ENCODE results near the gene MYOG.

The MYOG gene

DNA sequence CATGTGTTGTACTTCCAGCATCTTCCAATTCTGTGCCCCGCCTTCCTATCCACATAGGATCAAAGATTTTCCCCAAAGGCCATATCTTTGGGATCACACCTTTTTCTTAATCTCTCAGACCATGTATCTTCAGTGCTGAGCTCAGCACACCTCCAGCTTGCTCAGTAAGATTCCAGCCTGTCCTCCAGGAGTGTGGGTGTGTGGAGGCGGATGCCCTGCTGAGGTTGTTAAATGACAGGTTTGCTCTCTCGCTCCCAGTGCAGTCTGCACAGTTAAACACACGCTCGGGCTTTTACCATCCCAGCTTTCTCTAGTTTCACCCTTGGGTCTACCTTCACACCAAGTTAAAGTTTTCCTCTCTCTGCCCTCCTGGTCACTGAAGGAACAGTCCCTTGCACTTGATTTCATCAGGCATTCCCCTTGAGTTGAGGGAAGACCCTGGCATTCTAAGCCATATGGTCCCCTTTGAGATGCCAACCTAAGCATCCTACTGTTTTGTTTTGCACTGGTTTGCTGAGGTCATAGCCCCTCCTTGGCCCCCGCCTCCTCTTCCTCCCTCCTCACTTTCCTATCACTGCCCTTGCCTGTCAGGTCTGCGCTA, 13.7 kb downstream of the MYOG start:
- no peak for DNase-seq (ENCODE audit: low spot score)

DNA sequence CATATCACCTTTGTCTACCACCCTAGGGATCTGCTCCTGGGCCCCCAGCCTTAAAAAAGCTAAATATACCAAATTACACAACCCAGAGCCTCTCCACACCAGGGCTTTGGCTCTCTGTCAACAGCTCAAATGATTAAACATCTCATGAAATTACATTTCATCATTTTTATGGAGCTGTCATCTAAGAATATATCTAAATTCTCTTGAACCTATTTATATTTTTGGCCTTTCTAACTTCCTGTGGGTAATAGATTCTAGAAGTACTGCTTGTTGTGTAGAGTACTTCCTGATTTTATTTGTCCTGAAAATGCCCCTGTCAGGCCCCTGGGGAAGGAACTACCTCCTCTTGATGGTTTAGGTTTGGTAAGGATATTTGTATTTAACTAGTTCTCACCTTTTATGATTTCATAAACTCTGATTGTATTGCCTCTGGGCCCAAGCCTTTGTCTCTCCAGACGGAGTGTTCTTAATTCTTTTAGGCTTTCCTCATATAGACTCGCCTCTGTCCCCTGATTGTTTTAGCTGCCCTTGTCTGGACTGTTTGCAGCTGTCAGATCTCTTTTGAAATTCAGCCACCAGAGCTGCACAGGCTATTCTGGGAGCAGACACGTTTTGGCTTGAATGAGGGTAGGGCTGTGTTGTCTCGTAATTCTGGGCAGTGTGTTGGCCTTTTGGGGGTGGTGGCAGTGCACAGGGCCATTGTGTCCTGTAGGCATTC, 16.6 kb downstream of the MYOG start:
- DNase-seq (ENCODE audit: low spot score), result no peak

DNA sequence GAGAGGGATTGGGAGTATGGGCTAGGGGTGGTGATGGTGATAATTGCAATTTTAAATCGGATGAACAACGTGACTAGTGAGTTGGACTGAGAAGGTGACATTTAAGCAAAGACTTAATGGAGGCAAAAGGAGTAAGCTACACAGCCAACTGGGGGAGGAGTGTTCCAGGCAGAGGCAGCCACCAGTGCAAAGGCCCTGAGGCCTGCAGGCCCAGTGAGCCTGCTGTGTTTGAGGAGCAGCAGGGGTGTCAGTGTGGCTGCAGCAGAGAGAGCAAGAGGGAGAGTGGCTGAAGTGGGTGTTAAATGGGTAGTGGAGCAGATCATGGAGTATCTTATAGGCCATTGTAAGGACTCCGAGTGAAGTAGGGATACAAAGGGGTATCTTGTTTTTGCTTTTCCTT, 18.8 kb downstream of the MYOG start:
- DNase-seq (ENCODE audit: low spot score), result no peak

DNA sequence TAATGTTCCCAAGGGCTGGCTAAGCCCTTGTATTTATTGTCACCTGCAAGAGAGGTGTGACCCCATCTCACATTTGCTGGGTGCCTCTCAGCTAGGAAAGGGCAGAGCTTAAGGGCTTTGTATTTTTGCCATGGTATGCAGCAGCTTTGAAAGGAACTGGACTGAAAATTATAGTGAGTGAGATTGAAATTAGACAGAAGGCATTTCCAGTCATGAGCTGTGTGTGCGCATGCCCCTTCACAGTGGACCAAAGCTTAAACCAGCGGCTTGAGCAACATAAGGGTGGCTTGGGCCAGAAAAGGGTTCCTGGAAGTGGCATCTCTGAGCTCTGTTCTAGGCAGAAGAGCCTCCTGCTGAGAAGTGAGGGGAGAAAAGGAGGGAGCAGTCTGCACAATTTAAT, 19.8 kb downstream of the MYOG start:
- no peak for DNase-seq (ENCODE audit: low spot score)

DNA sequence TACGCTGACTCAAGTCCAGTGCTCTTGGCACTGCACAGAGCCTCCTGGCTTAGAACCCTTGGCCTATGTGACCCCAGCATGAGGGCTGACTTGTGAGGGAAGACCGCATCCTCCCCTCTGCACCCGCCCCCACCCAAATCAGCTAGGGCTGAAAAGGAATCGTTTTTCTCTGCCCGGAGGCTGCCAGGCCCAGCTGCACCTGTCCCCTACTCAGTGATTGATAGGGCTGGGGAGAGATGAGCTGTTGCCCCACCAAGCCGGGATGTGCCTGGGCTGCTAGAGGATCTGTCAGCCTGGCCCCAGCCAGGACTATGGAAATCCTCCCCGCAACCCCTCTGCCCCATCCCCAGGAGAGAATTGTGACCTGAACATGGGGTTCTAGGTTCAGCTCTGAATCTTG, 20.6 kb downstream of the MYOG start:
- no peak for DNase-seq (ENCODE audit: low spot score)

DNA sequence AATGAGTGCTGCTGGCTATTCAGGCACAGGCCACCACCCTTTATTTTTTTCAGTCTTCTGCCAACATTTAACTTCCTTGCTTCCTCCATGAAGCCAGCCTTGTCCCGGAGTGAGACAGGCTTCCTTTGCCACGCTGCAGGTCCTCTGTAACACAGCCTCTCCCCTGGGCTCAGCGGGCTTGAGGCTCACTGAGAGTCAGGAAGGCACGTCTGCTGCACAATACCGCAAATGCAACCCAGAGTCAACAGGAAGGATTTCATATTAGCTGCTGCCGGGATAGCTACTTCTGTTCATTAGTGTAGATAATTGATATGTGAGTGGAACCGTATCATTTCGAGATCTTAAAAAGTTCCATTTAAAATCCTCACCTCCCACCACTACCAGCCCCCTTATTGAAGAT, 22.5 kb downstream of the MYOG start:
- DNase-seq (ENCODE audit: low spot score), result no peak

DNA sequence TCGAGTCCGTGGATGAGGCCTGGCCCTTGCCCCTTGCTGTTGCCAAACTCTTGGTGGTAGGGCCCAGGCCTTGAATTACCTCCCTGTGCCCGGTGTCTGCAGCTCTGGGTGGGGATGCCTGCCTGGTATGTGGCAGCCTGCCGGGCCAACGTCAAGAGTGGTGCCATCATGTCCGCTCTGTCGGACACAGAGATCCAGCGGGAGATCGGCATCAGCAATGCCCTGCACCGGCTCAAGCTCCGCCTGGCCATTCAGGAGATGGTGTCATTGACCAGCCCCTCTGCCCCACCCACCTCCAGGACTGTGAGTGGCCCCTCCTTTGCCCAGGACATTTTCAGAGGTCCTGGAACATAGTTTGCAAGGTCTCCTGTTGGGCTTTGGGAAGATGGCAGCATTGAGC, 25.7 kb downstream of the MYOG start:
- DNase-seq (ENCODE audit: low spot score), result no peak

DNA sequence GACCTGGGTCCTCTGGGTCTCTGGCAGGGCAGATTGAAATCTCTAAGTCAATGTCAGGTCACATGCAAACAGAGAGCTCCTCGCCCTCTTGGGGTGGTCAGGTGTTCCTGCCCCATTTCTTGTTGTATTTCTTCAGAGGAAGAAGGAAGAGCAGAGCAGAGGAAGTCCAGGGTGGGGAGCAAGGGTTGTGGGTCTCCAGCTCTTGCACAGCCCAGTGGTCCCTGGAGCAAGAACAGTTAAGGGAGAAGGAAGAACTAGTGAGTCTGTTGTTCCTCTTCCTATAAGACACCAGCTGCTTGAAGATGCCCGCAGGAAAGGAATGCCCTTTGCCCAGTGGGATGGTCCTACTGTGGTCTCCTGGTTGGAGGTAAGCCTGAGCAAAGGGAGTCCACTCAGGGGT, 26.3 kb downstream of the MYOG start:
- DNase-seq (ENCODE audit: low spot score), result no peak

DNA sequence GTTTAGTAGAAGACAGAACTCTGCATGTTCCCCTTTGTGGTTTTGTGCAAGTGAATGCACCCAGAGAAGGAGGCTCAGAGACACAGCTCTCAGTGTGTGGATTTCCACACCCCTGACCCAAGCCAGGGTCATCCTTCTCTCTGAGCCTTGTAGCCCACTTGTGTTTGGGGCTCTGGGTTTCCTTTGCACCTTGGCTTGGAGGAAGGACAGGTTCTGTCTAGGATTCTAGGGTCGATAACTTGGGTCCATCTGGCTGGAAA, 27.2 kb downstream of the MYOG start:
- DNase-seq (ENCODE audit: low spot score), result no peak

DNA sequence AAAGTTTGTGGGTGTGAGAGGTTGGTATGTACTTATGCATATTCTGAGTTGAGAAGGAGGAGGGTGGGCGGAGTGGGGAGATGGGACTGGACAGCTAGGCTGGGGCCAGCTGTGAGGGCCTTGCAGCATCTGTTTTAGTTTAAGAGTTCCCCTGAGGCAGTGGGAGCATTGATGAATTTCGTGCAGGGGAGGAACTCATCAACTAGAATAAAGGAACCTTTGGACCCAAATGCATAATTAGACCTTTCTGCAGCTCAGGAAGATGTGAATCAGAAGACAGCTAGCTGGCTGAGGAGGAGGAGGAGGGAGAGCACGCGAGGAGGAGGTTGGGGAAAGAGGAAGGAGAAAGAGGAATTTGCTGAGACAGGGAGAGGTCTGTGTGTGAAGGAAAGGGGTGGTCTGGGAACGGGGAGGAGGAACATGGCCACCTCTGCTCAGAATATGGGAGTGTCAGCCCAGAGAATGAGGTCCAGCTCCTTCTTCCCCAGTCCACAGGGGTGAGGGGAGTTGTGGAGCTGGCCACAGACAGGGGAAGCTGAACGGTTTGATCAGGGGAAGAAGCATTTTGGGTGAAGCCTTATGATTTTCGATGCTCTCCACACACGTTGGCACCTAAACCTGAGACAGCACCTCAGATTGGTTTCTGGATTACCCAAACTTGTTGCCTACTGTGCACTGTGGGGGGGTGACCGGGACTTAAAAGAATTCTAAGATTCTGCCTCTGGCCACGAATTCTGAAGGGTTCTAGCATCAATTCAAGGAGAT, 27.7 kb downstream of the MYOG start:
- DNase-seq (ENCODE audit: low spot score), result peak; percentile 76

DNA sequence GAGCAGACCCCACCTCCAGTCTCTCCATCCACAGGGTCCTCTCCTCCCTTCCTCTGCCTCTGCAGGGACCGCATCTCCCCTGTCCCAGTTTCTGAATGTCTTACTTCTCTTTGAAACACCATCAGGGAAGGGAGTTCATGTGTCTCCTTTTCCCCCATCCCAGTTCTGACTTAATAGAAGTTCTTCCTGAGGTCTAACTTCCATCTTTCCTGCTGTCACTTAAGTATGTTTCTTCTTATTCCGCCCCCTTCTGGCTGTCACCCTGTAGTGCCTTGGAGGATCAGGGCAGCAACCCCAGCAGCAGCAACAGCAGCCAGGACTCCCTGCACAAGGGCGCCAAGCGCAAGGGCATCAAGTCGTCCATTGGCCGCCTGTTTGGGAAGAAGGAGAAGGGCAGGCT, 29.3 kb downstream of the MYOG start:
- DNase-seq (ENCODE audit: low spot score), result no peak

DNA sequence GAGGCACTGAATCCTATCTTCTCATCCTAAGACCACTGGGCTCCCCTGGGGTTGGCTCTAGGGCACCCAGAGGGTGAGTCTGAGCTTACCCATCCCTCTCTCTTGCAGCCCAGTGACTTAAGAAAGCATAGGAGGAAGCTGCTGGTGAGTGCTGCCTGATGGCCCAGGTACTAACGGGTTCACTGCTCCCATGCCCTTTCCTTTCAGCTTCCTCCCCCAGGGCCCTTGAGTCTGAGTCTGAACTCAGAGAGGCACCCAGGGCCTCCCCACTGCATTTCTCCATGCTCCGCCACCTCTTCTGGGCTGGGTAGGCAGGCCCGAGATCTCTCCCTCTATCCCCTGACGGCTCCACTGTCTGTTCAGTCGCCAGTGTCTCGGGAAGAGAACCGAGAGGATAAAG, 29.8 kb downstream of the MYOG start:
- no peak for DNase-seq (ENCODE audit: low spot score)

DNA sequence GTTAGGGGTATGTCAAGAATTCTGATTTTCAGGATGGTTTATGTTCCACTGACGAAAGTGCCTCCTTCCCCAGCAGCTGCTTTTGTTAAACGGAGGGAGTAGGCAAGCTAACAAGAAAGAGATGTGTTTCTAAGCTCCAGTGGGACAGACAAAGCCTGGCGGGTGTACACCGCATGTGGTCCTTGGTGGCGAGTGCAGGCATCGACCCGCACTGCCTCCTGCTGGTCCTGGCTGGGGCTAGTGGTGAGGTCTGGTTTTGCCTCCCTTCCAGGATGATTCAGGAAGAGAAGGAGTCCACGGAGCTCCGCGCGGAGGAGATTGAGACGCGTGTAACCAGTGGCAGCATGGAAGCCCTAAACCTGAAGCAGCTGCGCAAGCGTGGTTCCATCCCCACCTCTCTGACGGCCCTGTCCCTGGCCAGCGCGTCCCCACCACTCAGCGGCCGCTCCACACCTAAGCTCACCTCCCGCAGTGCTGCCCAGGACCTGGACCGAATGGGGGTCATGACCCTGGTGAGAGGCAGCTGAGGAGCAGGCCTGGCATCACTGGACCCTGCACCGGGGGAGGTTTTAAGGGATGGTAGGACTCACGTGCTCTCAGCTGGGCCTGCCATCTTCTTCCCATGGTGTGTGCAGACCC, 30.5 kb downstream of the MYOG start:
- no peak for DNase-seq (ENCODE audit: low spot score)

DNA sequence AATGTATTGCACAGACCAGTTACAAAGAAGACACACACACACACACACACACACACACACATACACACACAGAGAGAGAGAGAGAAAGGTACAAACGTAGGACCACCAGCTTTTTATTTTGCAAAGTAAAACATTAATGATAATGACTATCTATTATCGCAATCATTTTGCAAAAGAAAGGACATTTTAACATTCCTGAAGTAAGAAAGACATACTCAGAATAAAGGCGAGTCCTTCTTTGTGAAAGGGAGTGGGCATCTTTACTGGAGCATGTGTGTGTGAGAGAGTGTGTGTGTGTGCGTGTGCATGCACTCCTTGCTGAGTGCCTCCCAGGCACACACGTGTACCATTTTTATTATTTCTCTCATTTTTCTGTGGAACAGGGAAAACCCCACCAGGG, 31.2 kb downstream of the MYOG start:
- DNase-seq (ENCODE audit: low spot score), result no peak

DNA sequence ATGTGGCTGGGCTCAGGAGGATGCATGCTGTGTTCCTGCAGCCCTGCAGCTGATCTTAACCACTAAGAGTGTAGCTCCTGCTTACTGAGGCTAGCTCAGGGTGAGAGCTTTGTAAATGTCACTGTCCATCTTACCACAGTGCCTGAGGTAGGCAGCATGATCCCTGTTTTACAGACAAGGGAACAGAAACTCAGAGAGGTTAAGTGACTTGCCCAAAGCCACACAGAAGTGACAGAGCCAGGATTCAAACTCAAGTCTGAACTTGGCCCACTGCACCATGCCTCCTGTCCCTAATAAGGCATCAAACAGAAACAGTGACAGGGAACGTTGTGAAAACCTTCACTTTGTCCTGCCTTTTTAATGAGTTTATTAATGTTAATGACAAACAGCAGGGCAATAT, 31.6 kb downstream of the MYOG start:
- DNase-seq (ENCODE audit: low spot score), result no peak

DNA sequence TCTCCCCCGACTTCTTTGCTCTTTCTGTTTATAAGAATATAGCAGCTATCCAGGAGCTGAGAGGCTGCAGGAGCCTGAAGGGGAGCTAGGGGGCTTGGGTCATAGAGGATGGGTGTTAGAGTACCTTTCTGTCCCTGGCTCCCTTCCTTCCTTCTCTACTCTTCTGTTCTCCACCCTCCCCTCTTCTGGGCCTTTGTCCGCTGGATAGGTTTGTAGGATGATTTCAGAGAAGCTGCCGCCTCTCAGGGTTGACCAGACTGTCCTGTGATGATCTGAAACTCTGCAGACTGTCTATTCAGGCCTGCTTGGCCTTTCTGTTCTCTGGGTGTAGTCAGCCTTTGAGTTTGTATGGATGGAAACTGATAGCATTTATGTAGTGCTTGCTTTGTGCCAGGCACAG, 33.2 kb downstream of the MYOG start:
- no peak for DNase-seq (ENCODE audit: low spot score)

DNA sequence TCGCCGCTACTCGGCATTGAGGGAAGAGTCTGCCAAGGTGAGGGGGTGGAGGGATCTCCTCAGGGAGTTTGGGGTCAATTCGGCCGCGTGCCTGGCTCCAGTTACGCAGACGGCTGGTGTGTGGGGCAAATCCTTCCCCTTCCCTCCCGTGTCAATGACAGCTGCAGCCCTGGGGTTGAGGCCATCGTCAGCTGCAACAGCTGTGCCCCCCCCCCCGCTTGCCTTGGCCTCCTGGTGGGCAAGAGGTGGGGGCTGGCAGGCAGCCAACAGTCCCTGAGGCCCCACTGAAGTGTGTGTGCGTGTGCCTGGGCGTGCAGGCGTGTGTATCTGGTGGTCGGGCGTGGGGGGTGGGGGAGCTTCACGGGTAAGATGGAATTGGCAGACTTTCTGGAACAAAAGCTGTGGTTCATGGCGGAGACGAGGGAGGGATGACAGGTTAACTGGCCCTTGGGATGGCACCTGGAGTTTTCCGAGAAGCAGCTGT, 33.9 kb downstream of the MYOG start:
- DNase-seq (ENCODE audit: low spot score), result no peak

DNA sequence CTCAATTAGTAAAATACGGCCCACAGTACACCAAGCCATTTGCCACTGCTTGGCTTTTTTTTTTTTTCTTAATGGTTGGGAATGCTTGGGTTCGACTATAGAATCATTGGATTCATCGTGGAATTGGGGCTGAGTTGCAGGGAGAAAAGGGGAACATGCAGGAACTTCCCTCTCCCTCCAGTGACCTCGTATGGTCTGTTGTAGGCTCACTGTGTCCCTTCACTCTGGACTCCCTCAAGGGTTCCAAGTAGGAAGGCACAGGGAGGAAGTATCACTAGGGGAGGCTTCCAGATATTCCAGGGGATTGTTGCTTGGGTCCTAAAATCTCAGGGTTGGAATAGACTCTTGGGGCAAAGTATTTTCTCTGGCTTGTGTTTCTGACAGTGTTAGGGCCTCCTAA, 35.0 kb downstream of the MYOG start:
- DNase-seq (ENCODE audit: low spot score), result no peak

DNA sequence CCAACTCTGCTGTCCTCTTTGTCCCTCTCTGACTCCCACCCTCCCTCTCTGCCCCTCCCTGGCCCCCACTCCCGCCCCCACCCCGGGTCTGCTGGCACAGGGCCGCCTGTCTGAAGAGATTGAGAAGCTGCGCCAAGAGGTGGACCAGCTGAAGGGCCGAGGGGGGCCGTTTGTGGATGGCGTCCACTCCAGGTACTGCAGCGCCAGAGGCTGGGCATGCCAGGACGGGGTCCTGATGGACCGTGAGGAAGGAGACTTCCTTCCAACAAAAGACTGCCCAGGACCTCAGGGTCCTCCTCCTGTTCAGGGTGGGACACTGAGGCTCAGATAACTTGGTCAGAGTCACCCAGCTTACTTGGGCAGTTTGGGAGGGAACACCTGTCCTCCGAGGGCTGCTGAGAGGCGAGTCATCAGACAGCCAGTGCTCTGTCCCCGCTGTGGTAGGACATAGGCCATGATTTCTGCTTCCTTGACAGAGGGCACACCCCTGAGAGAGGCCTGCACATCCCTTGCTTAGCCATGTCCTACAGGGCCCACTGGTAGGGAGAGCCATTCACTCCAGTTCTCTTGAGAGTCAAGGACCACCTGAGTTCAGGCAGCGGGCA, 36.1 kb downstream of the MYOG start:
- no peak for DNase-seq (ENCODE audit: low spot score)

DNA sequence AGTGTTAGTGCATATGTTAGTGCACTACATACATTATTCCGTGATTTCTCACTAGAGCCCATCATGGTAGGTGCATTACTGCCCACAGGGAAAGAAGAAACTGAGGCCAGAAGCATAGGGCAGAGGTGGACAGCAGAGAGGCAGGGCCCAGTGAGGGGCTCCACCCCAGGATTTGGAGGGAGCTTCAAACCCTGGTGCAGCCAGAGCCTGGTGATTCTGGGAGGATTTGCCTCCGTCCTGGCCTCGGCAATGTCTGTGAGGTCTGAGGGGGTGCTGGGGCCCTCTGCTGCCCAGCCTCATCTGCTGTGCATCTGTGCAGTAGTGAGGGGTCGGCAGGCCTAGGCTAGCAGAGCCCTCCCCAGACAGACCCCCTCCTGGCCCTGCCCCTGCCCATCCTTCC, 36.7 kb downstream of the MYOG start:
- no peak for DNase-seq (ENCODE audit: low spot score)

DNA sequence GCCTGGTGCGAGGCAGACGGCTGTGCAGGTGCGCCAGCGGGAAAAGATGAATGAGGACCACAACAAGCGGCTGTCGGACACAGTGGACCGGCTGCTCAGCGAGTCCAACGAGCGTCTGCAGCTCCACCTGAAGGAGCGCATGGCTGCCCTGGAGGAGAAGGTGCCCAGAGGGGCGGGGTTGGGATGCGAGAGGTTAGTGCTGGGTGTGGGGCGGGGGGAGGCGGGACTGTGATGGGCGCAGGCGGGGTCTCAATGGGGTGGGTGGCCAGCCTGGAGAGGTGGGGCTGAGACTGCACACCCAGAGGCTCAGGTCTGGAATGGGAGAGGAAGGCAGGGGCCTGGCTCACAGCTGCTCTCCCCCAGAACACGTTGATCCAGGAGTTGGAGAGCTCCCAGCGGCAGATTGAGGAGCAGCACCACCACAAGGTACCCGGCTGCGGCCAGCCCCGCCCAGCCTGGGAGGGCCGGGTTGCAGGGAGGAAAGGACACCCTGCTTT, 37.2 kb downstream of the MYOG start:
- DNase-seq (ENCODE audit: low spot score), result no peak

DNA sequence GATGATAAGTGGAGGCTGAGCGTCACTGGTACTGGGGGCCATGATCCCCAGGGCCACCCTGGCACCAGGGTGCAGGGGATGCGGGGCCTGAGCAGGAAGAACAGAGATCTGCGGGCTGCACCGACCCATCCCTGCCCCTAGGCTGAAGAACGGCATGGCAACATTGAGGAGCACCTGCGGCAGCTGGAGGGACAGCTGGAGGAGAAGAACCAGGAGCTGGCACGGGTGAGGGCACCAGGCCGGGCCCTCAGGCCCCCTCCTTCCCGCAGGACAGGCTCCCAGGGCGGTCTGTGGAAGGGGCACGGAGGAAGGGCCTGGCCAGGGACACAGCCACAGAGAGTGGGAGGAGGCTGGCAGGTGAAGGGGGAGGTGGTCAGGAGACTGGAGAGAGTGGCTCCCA, 37.7 kb downstream of the MYOG start:
- DNase-seq (ENCODE audit: low spot score), result no peak
